Kidney (tissue), 14 donors: ENCODE results near the gene MAGOH. TPM values are rescaled to one million over a fixed set of nuclear protein-coding genes. Genes with fewer than 3 reads are reported as not detected.

ENCODE experiments used
- DNase-seq, 5 donors: peaks; one replicate each; pipeline ENCODE4 v3.0.0-alpha.2; 2013 to 2020
- FAIRE-seq: peaks from 2 replicates; lab custom pipeline; 2012; peaks lifted over from hg19 to GRCh38; lab: Jason Lieb, UNC
- H3K27ac ChIP-seq, 2 donors: one replicate each; pipeline ENCODE4 v1.7.0; 2013; ENCODE audit warnings: low read depth in 2 of 2, low read length in 2 of 2, inconsistent platforms in 1 of 2
- H3K27me3 ChIP-seq: one replicate; pipeline ENCODE4 v1.7.1; 2013; ENCODE audit warnings: low read length, inconsistent platforms; ENCODE audit not compliant: control insufficient read depth, insufficient read depth
- H3K36me3 ChIP-seq, 3 donors: one replicate each; pipeline versions ENCODE4 v1.7.0 to v1.7.1; 2013; ENCODE audit warnings: low read length in 3 of 3, control low read depth in 1 of 3, inconsistent platforms in 1 of 3; ENCODE audit not compliant: insufficient read depth in 3 of 3, control insufficient read depth in 2 of 3
- H3K4me1 ChIP-seq, 3 donors: one replicate each; pipeline versions ENCODE4 v1.7.0 to v1.7.1; 2013; ENCODE audit warnings: low read length in 3 of 3, inconsistent platforms in 1 of 3, low read depth in 1 of 3; ENCODE audit not compliant: control insufficient read depth in 2 of 3, insufficient read depth in 2 of 3
- H3K4me3 ChIP-seq, 3 donors: one replicate each; pipeline versions ENCODE4 v1.7.0 to v1.8.1; 2013; ENCODE audit warnings: low read length in 3 of 3, control low read depth in 1 of 3, inconsistent platforms in 1 of 3
- H3K9ac ChIP-seq, 3 donors: one replicate each; pipeline versions ENCODE4 v1.7.0 to v1.7.1; 2013; ENCODE audit warnings: low read length in 3 of 3, control low read depth in 1 of 3, inconsistent platforms in 1 of 3
- H3K9me3 ChIP-seq, 3 donors: one replicate each; pipeline versions ENCODE4 v1.7.0 to v1.7.1; 2013; ENCODE audit warnings: low read length in 3 of 3, control low read depth in 1 of 3, inconsistent platforms in 1 of 3; ENCODE audit not compliant: control insufficient read depth in 2 of 3, insufficient read depth in 1 of 3
- intact Hi-C: fragments of 100-400 bp; cut with DNase I; formaldehyde crosslinking; loops from one replicate; pipeline ENCODE4 v1.11.1; 2022
- polyA plus RNA-seq: library from polyadenylated mRNA; stranded (reverse); fragments of 350-450 nt; fragmentation: Illumina TruSeq; extraction: RNeasy Lipid Tissue Mini Kit (QIAGEN cat#74804); gene quantifications from one replicate; pipeline ENCODE4 v1.2.3, GENCODE V29; 2014; ENCODE audit warnings: low read depth, low replicate concordance; ENCODE audit not compliant: insufficient read depth
- total RNA-seq: library from RNA; stranded (reverse); fragmentation: NEBNext Ultra II Directional; extraction: Animal tissue kit (Norgen Biotek cat#: 25700); gene quantifications from one replicate; pipeline ENCODE4 v1.2.1, GENCODE V29; 2021
- TF ChIP-seq, protein P1 (sequence below): IDR thresholded peaks from 3 replicates; pipeline ENCODE4 v1.5.1; 2012; ENCODE audit warnings: mild to moderate bottlenecking, moderate library complexity, borderline replicate concordance; ENCODE audit not compliant: insufficient read depth; ENCODE audit errors: extremely low read depth
- donor health status: control.
- donor health status: control.
- donor health status: control.
- donor health status: control.
- donor health status: control.
- donor health status: DM: yes; HTN: yes; CAD: no.
- donor health status: Normal renal cell carcinoma (clear cell type).

MAGOH gene
- total and polyA plus RNA-seq, 2 donors from 2014 or later: 39.4 to 64.6 TPM

DNA sequence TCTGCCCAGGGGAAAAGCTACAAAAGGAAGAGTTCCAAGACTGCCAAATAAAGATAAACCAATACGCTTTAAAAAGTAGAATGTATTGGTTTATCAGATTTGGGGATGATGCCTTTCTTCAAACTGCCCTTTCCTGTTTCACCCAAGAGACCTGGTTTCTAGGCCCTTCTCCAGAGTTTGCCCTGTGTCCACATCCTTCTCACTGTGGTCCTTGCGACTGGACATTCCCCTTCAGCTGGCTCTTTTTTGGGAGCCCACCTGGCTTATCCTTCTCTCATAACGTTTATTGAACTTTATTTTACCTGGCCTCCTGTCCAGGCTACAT is 17.4 kb downstream of the MAGOH start:
- Histone ChIP-seq H3K27me3 (no peaks in the 10 kb centered on the region), H3K36me3 (peaks cover 0 to 14% (median 7%) of the 10 kb centered on the region in 3 donors), H3K9ac (peak overlapping the region; percentile 69 to 88 (median 85)), H3K9me3 (no peaks in the 10 kb centered on the region), H3K4me1 (peaks cover 3 to 16% (median 12%) of the 10 kb centered on the region in 3 donors), H3K27ac (peak overlapping the region; percentile 99), H3K4me3 (peak overlapping the region; percentile 80 to 95 (median 90))
- intact Hi-C loops: no loop called here
- TF ChIP-seq, protein P1, sequence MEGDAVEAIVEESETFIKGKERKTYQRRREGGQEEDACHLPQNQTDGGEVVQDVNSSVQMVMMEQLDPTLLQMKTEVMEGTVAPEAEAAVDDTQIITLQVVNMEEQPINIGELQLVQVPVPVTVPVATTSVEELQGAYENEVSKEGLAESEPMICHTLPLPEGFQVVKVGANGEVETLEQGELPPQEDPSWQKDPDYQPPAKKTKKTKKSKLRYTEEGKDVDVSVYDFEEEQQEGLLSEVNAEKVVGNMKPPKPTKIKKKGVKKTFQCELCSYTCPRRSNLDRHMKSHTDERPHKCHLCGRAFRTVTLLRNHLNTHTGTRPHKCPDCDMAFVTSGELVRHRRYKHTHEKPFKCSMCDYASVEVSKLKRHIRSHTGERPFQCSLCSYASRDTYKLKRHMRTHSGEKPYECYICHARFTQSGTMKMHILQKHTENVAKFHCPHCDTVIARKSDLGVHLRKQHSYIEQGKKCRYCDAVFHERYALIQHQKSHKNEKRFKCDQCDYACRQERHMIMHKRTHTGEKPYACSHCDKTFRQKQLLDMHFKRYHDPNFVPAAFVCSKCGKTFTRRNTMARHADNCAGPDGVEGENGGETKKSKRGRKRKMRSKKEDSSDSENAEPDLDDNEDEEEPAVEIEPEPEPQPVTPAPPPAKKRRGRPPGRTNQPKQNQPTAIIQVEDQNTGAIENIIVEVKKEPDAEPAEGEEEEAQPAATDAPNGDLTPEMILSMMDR: no peak
- DNase-seq: no peak
- no peak for FAIRE-seq

DNA sequence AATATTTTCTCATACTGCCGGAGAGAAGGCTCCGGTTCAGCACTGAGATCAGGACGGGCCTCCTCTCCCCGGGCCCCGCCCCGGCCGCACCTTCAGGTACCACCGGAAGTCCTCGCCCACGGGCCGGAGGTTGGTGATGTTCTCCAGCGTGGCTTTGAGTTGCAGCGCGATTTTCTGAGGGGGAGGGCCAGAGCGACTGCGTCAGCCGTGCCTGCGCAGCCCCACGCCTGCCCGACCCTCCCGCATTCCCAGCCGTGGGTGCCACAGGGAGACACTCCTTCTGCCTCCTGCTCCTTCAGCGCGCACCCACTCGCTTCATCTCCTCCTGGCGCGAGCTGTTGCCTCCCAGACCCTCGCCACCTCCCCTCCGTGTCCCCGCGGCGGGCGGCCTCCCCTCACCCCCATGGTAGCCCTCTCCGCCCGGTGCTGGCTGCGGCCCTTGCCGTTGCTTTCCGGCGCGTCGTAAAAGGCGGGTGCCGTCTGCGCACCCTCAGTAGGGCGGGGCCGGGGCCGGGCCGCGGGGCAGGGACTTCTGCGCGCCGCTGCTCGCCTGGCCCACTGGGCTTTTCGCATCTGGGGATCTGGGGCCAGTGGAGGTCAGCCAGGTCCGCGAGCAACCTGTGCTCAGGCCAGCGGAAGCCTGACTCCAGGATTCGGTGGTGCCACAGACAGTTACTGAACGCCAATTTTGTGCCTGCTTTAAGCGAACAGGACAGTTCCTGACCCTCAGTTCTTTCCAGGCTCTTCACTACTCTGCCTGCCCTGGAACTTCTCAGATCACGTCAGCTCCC is 18.0 kb downstream of the MAGOH start, which contains the start of gene CZIB:
Gene CZIB (minus strand): TSS at position 464 of the 791 bp plus-strand sequence. CDS start 59 bp downstream, at position 405.
- intact Hi-C loops: no loop called here
- Histone ChIP-seq H3K27ac (peak within 1 kb of the TSS; percentile 99), H3K9me3 (no peaks in the 10 kb centered on the region), H3K9ac (peak within 1 kb of the TSS; percentile 81 to 93 (median 88)), H3K4me3 (peak within 1 kb of the TSS; percentile 89 to 95 (median 90)), H3K36me3 (peaks cover 0 to 14% (median 7%) of the 10 kb centered on the region in 3 donors), H3K4me1 (peaks cover 3 to 16% (median 12%) of the 10 kb centered on the region in 3 donors), H3K27me3 (no peaks in the 10 kb centered on the region)
- no peak for FAIRE-seq
- peak; percentile 93 to 98 (median 97) for DNase-seq
- TF ChIP-seq, protein P1: no peak

DNA sequence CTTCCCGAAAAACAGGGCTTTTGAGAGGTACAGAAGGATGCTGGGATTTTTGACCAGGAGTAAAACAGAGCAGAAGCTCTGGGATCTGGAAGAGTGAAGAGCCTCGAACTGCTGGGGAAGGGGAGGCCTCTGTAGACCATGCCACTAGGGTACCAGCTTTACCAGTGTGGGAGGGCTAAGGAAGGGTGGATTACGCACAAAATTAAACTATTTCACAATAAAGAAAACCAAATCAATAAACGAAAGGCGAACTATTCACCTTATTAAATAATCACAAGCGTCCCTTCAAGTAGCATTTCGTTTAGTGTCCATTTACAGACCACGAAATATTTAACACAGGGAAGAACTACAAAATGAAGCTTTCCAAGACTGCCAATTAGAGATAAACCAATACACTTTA is 18.6 kb downstream of the MAGOH start:
- intact Hi-C loops: no loop called here
- Histone ChIP-seq H3K27ac (peak overlapping the region; percentile 99), H3K27me3 (no peaks in the 10 kb centered on the region), H3K36me3 (peaks cover 0 to 14% (median 7%) of the 10 kb centered on the region in 3 donors), H3K9me3 (no peaks in the 10 kb centered on the region), H3K4me3 (peak overlapping the region; percentile 89 to 90 (median 89)), H3K4me1 (peaks cover 3 to 16% (median 12%) of the 10 kb centered on the region in 3 donors), H3K9ac (peak overlapping the region; percentile 20 to 88 (median 41))
- no peak for DNase-seq
- no peak for FAIRE-seq
- TF ChIP-seq, protein P1: no peak
